ENCODE data around the gene APBB2.

Gene APBB2

GRCh38 chr4:40850496-40850895, 363.8 kb downstream of the APBB2 start:
- DNase-seq (ENCODE audit: low spot score): no peak

DNA sequence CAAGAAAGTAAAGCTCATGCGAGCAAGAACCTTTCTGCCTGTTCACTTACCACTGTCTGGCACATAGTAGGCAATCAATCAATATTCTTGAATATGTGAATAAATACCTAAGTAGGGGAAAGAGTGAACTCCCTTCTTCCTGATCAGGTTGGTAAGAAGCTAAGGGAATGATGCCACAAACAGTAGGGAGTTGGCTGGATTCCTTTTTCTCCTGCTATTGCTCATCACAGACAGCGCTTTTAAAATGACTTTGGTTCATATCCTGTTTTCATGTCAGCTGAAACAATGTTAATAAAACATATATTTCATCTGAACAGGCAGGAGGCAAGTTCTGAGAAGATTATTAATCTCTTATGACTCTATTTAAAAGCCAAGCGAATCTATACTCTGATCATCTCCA, 365.4 kb downstream of the APBB2 start:
- peak; percentile 43 for DNase-seq (ENCODE audit: low spot score)

- no peak for DNase-seq (ENCODE audit: low spot score)
Observed at GRCh38 chr4:40848251-40848650, 366.1 kb downstream of the APBB2 start.

GRCh38 chr4:40846532-40846931, 367.8 kb downstream of the APBB2 start:
- DNase-seq (ENCODE audit: low spot score): no peak

DNA sequence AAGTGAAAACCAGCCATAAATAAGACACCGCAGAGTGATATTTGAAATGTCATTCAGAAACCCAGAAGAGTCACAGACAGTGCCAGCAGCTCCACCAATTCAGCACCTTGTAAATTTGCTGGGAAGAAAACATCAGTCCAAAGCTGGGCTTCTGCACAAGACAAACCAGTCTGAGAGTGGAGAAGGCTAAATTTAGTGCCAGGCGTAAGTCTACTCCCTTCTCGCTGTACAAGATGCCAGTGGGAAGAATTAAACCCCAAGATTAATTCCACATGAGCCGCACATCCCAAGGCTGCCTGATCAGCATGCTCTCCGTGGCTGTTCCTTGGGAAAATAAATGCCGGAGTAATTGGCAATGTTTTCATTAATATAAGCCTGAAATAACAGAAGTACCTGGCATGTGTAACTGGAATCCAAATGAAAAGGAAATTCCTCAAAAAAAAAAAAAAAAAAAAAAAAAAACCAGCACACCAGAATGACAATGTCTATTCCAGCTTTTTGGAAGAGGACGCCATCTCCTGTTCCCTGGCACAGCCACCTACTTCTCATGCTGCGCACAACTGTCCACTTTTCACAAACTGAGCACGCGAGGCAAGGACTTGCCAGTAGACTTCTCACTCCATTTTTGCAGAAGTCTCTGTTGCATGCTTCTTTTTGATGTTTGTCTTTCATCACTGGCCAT, 369.0 kb downstream of the APBB2 start:
- DNase-seq (ENCODE audit: low spot score): no peak

GRCh38 chr4:40844261-40844660, 370.1 kb downstream of the APBB2 start:
- DNase-seq (ENCODE audit: low spot score): no peak

GRCh38 chr4:40843696-40844095, 370.6 kb downstream of the APBB2 start:
- DNase-seq (ENCODE audit: low spot score): no peak

- no peak for DNase-seq (ENCODE audit: low spot score)
Observed at GRCh38 chr4:40842725-40843423, 371.5 kb downstream of the APBB2 start.

DNA sequence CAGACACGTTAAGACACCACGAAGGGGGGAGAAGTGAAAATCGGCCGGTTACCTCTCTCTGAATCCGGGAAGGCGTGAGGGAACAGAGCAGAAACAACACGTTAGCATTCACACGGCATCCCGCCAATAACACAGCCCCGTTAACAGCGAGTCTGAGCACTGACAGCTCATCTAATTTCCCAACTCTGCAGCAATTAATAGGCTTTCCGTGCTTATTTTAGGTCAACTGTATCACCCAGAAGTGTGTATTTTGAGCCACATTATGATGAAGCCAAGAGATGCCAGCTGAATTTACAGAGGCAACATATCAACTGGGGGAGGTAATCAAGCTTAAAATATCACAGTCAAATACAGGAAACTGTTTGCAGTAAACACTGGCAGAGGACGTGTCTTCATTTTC, 372.0 kb downstream of the APBB2 start:
- no peak for DNase-seq (ENCODE audit: low spot score)

DNA sequence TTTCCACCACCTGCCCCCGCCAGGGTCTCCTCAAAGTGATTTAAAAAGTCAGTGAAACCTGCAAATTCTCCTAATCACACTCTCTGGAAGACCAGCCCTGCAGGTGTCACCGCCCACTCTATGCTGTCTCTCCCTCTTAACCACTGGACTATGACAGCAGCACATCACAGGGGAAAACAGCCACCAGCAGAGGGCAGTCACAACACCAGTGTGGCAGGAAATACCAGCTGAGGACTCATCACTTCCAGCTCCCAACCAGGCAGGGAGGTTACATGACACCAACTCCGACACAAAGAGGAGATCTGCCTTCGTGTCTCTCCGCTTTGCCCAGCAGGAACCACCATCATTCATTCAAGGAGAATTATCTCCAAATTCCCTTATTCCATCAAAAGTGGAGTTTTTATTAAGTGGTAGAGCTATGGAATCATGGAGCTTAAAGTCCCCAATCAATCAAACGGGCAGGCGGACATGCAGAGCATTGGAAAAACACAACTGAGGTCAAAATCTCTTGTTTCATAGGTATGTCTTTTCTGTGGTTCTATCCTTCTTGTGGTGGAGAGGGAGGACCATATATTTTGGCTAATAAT, 373.3 kb downstream of the APBB2 start:
- DNase-seq (ENCODE audit: low spot score): peak; percentile 89

GRCh38 chr4:40840255-40840984, 373.9 kb downstream of the APBB2 start:
- no peak for DNase-seq (ENCODE audit: low spot score)

GRCh38 chr4:40838742-40839141, 375.6 kb downstream of the APBB2 start:
- no peak for DNase-seq (ENCODE audit: low spot score)

DNA sequence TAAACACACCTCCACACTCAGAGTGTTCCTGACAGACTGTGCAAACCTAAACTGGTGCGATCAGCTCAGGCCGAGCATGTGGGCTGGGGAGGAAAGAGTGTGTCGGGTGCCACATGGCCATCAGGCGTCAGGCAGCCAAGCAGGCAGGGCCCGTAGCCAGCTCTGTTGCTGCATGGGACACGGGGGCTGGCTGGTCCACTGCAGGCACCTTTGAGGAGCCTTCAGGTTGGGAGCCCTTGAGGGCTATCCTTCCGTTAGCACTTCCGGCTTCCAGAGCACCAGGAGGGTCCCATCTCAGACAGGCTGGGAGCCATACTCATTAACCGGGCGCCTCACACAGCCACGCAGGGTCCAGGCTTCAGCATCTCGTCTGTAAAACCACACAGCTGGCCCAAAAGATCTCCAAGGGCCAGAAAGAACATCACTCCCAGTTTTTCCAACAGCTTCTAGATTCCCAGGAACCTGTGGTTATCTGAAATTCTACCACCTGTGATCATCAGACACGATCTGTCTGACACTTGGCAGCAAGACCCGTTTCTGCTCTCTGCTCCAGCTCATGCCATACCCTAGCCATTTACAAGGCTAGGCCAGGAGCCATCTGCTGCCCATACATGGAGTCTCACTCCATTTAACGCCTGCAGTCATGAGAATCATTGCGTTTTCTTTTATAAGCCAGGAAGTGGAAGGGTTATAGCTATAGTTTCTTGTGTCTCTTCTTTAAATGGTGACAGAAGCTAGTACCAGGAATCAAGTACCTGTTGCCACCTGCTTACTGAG, 377.1 kb downstream of the APBB2 start:
- no peak for DNase-seq (ENCODE audit: low spot score)

DNA sequence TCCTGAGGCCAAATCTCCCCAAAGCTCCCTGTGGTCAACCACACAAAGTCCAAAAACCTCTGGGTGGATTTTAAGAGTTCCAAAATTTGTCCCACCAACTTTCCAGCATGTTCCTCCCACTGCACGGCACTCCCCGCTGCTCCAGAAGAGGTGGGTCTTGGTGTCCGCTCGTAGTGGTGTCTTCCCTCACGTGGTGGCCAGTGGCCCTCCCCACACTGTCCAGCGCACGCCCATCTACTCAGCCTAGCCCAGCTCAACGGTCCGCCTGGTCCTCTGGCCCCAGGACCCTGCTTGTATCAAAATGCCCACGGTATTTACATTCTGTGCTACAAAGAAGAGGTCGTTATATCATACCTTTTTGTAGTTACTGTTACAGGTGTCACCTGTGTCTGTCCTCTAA, 381.1 kb downstream of the APBB2 start:
- no peak for DNase-seq (ENCODE audit: low spot score)

GRCh38 chr4:40832175-40832574, 382.2 kb downstream of the APBB2 start:
- no peak for DNase-seq (ENCODE audit: low spot score)

GRCh38 chr4:40831146-40831907, 383.0 kb downstream of the APBB2 start:
- DNase-seq (ENCODE audit: low spot score): no peak

DNA sequence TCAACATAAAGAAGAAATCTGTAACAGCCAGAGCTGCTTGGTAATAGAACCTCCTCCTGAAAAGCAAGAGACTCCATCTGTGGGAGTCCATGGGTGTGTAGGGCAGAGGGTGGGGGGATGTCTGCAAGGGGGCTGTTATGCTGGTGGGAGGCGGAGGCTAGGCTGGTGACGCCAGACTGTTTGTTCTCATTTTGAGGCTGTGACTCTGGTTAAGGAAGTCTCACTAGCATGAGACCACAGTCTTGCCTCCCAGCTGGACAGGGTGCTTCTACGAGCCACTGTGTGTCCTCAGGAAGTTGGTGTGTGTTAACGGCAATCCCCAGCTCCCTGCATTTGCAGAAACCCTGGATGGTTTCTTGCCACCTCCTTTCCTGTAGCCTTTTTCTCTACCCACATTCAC, 384.8 kb downstream of the APBB2 start:
- DNase-seq (ENCODE audit: low spot score): no peak

GRCh38 chr4:40828661-40829060, 385.7 kb downstream of the APBB2 start:
- no peak for DNase-seq (ENCODE audit: low spot score)

GRCh38 chr4:40827758-40828157, 386.6 kb downstream of the APBB2 start:
- no peak for DNase-seq (ENCODE audit: low spot score)

- no peak for DNase-seq (ENCODE audit: low spot score)
Observed at GRCh38 chr4:40826821-40827220, 387.5 kb downstream of the APBB2 start.

Measured in kidney capillary endothelial cell (primary cell).